ENCODE results near the gene PLEKHA7.
A peak's percentile ranks its signal among the peaks of the same experiment; 100 is the strongest.
"Not testable (repeated sequence)": the region's sequence is repeated elsewhere in the genome, so short reads cannot be mapped to it uniquely, and the experiment has no call there.

PLEKHA7 gene

GRCh38 chr11:16912692-16913111 is 101.5 kb downstream of the PLEKHA7 start:
- DNase-seq (ENCODE audit: low read depth in 2 of 2), result no peak

GRCh38 chr11:16911658-16912057 is 102.6 kb downstream of the PLEKHA7 start:
- no peak for DNase-seq (ENCODE audit: low read depth in 2 of 2)

- no peak for DNase-seq (ENCODE audit: low read depth in 2 of 2)
Measured at GRCh38 chr11:16911186-16911585, 103.0 kb downstream of the PLEKHA7 start.

- DNase-seq (ENCODE audit: low read depth in 2 of 2), result no peak
Measured at GRCh38 chr11:16909359-16910035, 104.7 kb downstream of the PLEKHA7 start.

GRCh38 chr11:16905375-16905774 is 108.8 kb downstream of the PLEKHA7 start:
- no peak for DNase-seq (ENCODE audit: low read depth in 2 of 2)

DNA sequence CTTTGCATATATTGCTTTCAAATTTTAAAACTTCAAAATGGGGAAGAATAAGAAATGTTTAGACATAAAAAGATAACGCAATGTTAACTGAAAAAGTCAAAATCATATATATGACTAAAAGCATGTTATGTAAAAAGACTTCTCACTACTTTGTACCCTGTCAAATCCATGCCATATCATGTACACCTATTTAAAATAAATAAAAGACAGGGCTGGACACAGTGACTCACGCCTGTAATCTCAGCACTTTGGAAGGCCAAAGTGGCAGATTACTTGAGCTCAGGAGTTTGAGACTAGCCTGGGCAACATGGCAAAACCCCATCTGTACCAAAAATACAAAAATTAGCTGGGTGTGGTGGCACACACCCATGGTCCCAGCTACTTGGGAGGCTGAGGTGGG is 109.5 kb downstream of the PLEKHA7 start:
- DNase-seq (ENCODE audit: low read depth in 2 of 2), result not testable (repeated sequence)

- DNase-seq (ENCODE audit: low read depth in 2 of 2), result no peak
Measured at GRCh38 chr11:16902781-16903378, 111.3 kb downstream of the PLEKHA7 start.

- DNase-seq (ENCODE audit: low read depth in 2 of 2), result no peak
Measured at GRCh38 chr11:16902182-16902581, 112.0 kb downstream of the PLEKHA7 start.

DNA sequence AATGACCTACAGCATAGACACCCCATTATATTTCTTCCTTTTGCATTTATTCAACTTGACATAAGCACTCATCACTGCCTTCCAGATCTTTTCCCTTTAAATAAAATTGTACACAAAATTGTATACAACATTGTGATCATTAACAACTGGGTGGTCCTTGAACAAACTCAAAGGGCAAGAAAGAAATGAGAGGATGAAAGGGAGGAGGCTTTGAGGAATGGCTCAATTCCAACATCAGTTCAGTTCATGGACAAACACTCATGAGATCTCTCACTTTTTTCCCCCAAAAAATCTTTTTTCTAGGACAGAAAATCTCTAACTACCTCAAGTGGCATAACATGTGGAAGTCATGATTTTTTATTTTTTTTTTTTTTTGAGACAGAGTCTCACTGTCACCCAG is 113.7 kb downstream of the PLEKHA7 start:
- DNase-seq (ENCODE audit: low read depth in 2 of 2), result no peak

- no peak for DNase-seq (ENCODE audit: low read depth in 2 of 2)
Measured at GRCh38 chr11:16899708-16900303, 114.4 kb downstream of the PLEKHA7 start.

GRCh38 chr11:16898274-16898985 is 115.8 kb downstream of the PLEKHA7 start:
- no peak for DNase-seq (ENCODE audit: low read depth in 2 of 2)

GRCh38 chr11:16897470-16898061 is 116.6 kb downstream of the PLEKHA7 start:
- no peak for DNase-seq (ENCODE audit: low read depth in 2 of 2)

- DNase-seq (ENCODE audit: low read depth in 2 of 2), result no peak
Measured at GRCh38 chr11:16896729-16897469, 117.3 kb downstream of the PLEKHA7 start.

DNA sequence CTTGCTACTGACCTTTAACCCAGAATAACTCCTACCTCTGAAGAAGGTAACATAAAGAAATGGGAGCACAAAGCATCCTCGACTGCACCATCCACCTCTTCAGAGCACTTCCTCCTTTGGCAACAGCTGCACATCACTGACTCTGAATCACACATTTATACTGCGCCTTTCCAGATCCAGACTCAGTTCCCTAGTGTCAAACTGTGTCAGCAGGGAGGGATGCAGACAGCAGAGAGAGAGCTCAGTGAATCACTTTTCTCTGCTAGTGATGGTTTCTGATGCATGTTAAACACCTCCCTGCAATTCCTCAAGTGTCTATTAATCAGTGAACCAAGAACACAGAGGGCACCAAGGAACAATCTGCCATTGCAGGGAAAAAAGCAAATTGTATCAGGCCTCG is 118.9 kb downstream of the PLEKHA7 start:
- DNase-seq (ENCODE audit: low read depth in 2 of 2), result no peak

DNA sequence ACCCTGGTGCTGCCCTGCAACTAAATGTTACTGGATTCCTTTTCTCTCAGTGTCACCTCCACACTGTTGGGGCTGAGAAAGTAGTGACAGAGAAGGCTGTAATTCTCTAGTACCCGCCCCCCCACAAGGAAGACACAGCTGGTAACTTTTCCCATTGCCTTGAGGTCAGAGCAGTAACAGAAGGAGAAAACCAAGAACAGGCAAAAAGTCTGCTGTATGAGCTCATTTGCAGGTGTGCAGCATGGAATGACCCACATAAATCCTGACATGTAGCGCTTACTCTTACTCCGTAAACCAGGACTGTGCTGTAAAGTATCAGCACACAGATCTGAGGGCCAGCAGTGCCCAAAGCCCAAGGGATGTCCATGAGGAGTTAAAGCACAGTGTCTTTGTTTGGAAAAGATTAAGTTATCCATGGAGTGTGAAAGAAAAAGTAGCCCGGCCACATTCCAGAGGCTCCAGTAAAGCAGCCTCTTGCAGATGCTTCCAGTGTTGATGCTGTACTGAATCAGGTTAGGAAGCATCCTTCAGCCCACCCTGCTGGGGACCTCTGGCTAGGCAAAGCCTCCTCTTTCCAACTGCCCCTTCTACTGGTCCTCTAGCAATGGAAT is 120.7 kb downstream of the PLEKHA7 start:
- DNase-seq (ENCODE audit: low read depth in 2 of 2), result no peak

DNA sequence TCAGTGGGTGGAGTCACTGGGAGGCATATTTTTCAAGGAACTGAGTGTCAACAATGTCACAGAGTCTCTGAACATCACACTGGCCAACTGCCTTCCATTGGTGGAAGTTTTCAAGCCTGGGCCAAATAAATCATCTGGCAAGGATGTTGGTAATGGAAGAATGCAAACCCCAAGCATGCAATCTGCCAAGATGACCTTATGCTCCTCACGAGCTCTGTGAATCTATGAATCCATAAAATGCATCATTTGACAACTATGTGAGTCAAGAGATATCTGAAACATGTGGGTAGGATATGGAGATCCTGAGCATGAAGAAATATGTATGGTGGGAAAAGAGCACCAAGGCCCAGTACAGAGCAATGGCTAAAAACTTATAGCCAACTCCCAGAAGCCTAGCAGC is 122.2 kb downstream of the PLEKHA7 start:
- peak; percentile 79 to 81 for DNase-seq (ENCODE audit: low read depth in 2 of 2)

DNA sequence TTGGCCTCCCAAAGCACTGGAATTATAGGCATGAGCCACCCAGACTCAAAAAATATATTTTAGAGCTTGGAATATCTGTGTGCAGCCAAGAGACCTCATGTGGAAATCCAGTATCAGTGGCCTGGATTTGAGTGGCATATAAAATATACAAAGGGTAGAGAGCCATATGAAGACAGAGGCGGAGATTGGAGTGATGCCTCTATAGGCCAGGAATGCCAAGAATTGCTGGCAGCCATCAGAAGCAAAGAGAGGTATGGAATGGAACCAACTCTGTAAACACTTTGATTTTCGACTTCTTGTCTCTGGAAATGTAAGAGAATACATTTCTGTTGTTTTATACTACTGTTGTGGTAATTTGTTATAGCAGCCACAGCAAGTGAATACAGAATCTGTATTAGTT is 123.0 kb downstream of the PLEKHA7 start:
- peak; percentile 39 to 47 for DNase-seq (ENCODE audit: low read depth in 2 of 2)

DNA sequence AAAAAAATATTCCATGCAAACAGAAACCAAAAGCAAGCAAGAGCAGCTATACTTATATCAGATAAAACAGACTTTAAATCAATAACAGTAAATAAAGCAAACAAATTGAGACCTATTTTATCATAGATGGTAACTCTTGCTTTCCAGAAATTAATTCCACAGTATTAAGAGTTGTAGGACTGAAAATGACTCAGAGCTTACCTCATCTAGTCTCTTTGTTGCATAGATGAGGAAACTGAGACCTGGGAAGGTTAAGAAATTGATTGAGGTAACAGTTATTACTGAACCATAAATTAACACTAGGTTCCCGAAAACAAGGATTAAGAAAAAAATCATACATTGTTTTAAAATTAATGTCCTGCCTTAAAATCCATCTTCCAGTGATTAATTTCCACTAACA is 123.8 kb downstream of the PLEKHA7 start:
- no peak for DNase-seq (ENCODE audit: low read depth in 2 of 2)

DNA sequence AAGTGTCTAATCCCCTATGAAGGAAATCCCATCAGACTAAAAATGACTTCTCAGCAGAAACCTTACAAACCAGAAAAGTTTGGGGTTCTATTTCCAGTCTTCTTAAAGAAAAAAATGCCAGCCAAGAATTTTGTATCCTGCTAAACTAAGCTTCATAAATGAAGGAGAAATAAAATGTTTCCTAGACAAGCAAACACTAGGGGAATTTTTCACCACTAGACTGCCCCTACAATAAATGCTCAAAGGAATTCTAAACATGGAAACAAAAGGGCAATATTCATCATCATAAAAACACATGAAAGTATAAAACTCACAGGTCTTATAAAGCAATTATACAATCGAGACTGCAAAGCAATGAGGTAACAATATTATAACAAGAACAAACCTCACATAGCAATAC is 124.3 kb downstream of the PLEKHA7 start:
- DNase-seq (ENCODE audit: low read depth in 2 of 2), result no peak

DNA sequence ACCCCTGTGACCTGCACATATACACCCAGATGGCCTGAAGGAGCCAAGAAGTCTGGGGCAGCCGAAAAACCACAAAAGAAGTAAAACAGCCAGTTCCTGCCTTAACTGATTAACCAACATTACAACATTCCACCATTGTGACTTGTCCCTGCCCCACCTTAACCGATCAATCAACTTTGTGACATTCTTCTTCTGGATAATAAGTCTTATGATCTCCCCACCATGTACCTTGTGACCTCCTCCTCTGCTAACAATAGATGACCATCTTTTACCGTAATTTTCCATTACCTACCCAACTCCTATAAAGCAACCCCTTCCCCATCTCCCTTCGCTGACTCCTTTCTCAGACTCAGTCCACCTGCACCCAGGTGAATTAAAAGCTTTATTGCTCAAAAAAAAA is 125.2 kb downstream of the PLEKHA7 start:
- DNase-seq (ENCODE audit: low read depth in 2 of 2), result not testable (repeated sequence)

- not testable (repeated sequence) for DNase-seq (ENCODE audit: low read depth in 2 of 2)
Measured at GRCh38 chr11:16887887-16888286, 126.3 kb downstream of the PLEKHA7 start.

Data from fibroblast of skin of left quadriceps (primary cell).